Thymus (tissue), 11 donors: ENCODE measurements around the gene NR2F2. TPM values are rescaled to one million over a fixed set of nuclear protein-coding genes. Genes with fewer than 3 reads are reported as not detected.

Experiments used
- DNase-seq, 9 donors: peaks; one replicate each; pipeline ENCODE4 v3.0.0-alpha.2; 2013; ENCODE audit warnings: low spot score in 9 of 9, low read depth in 6 of 9, missing footprints in 1 of 9
- H3K27ac ChIP-seq, 2 donors: one replicate each; pipeline ENCODE4 v1.5.1; 2013; ENCODE audit warnings: control low read depth in 1 of 2, low read depth in 1 of 2, low read length in 1 of 2, mild to moderate bottlenecking in 1 of 2, moderate library complexity in 1 of 2
- H3K27me3 ChIP-seq, 2 donors: one replicate each; pipeline ENCODE4 v1.5.1; 2013; ENCODE audit warnings: low read length in 1 of 2; ENCODE audit not compliant: control insufficient read depth in 2 of 2, insufficient read depth in 1 of 2
- H3K36me3 ChIP-seq, 2 donors: one replicate each; pipeline ENCODE4 v1.5.1; 2013; ENCODE audit warnings: low read length in 1 of 2, mild to moderate bottlenecking in 1 of 2, moderate library complexity in 1 of 2; ENCODE audit not compliant: control insufficient read depth in 2 of 2, insufficient read depth in 2 of 2
- H3K4me1 ChIP-seq, 2 donors: one replicate each; pipeline ENCODE4 v1.5.1; 2013; ENCODE audit warnings: low read length in 2 of 2; ENCODE audit not compliant: control insufficient read depth in 2 of 2, insufficient read depth in 2 of 2
- H3K4me3 ChIP-seq, 2 donors: one replicate each; pipeline ENCODE4 v1.5.1; 2013; ENCODE audit warnings: low read length in 2 of 2, control low read depth in 1 of 2, mild to moderate bottlenecking in 1 of 2
- H3K9me3 ChIP-seq, 2 donors: one replicate each; pipeline ENCODE4 v1.5.1; 2013; ENCODE audit warnings: low read length in 1 of 2, mild to moderate bottlenecking in 1 of 2; ENCODE audit not compliant: control insufficient read depth in 2 of 2, insufficient read depth in 1 of 2
- WGBS: extraction: QIAGEN DNeasy Blood & Tissue Kit; methylation state at CpG from one replicate; pipeline ENCODE4 v1.1.7; 2013; 5-methylcytosine and 5-hydroxymethylcytosine counted together
- polyA plus RNA-seq: library from polyadenylated mRNA; stranded (reverse); fragments of 200-250 nt; gene quantifications from one replicate; pipeline ENCODE4 v1.2.3, GENCODE V29; 2013
- total RNA-seq: library from RNA; stranded (reverse); fragments of 120-200 nt; gene quantifications from one replicate; pipeline ENCODE4 v1.2.4, GENCODE V29; 2013
- donor health status: healthy.

NR2F2 gene
- total and polyA plus RNA-seq, 2 donors, result 2.0 to 11.9 TPM

GRCh38 chr15:96334017-96334704 lies 3.7 kb downstream of the NR2F2 start:
- H3K36me3 ChIP-seq, result no peaks in the 10 kb centered on the region
- peaks cover 2 to 9% of the 10 kb centered on the region in 2 donors for H3K4me1 ChIP-seq
- WGBS, result 18% methylated on average over 49 of the region's 49 CpGs
- no peak overlapping the region for H3K27ac ChIP-seq
- H3K9me3 ChIP-seq, result peaks cover 2 to 10% of the 10 kb centered on the region in 2 donors
- no peak for DNase-seq
- peak overlapping the region; percentile 38 to 42 for H3K4me3 ChIP-seq
- peaks cover 81 to 95% of the 10 kb centered on the region in 2 donors for H3K27me3 ChIP-seq

DNA sequence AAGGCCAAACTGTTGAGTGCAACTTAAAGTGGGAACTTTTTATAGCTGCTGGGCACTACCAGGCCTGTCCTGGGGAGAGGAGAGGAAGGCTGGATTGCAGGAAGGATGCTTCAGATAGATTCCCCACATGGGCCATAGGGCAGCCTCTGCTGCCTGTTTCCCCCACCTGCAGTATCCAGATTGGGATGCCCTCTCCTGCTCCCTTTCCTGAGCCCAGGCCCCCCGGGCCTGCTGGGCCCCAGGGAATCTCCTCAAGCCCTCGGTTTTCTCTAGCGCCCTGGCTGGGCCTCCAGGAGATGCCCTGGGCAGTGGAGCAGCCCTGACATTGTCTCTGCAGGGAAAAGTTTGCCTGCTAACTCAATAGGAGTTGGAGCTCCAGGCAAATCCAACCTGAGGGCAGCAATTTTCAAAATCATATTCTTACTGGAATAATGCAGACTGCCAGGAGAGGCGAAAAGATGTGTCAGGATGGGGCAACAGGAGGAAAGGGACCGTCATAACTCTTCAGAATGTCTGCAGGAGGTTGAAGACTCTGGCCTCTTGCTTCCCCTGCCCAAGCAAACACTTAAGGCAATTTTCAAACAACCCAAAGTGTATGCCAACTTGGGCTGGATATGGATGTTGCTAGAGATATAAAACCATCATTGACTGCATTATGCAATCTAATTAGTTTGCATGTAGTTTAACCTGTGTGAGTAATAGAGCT lies 4.4 kb downstream of the NR2F2 start:
- peak overlapping the region; percentile 12 to 38 for H3K4me3 ChIP-seq
- H3K27me3 ChIP-seq, result peaks cover 81 to 95% of the 10 kb centered on the region in 2 donors
- H3K4me1 ChIP-seq, result peaks cover 2 to 9% of the 10 kb centered on the region in 2 donors
- no peak overlapping the region for H3K27ac ChIP-seq
- H3K36me3 ChIP-seq, result no peaks in the 10 kb centered on the region
- 46% methylated on average over 5 of the region's 5 CpGs for WGBS
- H3K9me3 ChIP-seq, result peaks cover 2 to 10% of the 10 kb centered on the region in 2 donors
- DNase-seq, result no peak

- DNase-seq, result no peak
- Histone ChIP-seq H3K27ac (peak overlapping the region in 1 of 2 donors; percentile 26), H3K4me1 (peaks cover 2 to 7% of the 10 kb centered on the region in 2 donors), H3K27me3 (peaks cover 80 to 96% of the 10 kb centered on the region in 2 donors), H3K36me3 (no peaks in the 10 kb centered on the region), H3K4me3 (peak overlapping the region in 1 of 2 donors; percentile 16), H3K9me3 (peaks cover 2 to 10% of the 10 kb centered on the region in 2 donors)
- 9% methylated on average over 6 of the region's 6 CpGs for WGBS
Measured at GRCh38 chr15:96335411-96336024, 5.0 kb downstream of the NR2F2 start.

DNA sequence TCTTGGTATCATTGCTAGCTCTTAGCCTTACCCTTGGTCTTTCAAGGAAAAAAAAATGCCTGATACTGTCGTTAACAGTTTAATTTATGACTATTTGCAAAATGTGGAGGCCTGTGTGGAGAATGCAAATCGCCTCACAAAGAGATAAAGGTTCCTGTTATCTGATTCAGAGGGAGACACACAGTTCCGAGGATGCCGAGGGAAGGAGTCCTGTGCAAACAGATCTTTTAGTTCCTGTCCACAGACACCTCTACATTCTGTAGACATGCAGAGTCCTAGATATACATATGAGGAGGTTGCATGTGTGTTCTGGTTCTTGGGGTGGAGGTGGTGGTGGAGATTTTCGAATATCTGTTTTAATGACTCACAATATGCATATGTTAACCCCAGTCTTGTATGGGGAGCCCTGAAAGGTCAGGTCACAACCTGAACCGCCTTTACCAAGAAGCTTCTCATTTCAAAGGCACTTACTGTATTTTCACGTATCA lies 5.7 kb downstream of the NR2F2 start:
- WGBS, result 13% methylated on average over 7 of the region's 7 CpGs
- no peak for DNase-seq
- Histone ChIP-seq H3K9me3 (peaks cover 4 to 10% of the 10 kb centered on the region in 2 donors), H3K4me3 (peak overlapping the region; percentile 9 to 18), H3K4me1 (peaks cover 2 to 7% of the 10 kb centered on the region in 2 donors), H3K27ac (no peak overlapping the region), H3K36me3 (no peaks in the 10 kb centered on the region), H3K27me3 (peaks cover 81 to 98% of the 10 kb centered on the region in 2 donors)

DNA sequence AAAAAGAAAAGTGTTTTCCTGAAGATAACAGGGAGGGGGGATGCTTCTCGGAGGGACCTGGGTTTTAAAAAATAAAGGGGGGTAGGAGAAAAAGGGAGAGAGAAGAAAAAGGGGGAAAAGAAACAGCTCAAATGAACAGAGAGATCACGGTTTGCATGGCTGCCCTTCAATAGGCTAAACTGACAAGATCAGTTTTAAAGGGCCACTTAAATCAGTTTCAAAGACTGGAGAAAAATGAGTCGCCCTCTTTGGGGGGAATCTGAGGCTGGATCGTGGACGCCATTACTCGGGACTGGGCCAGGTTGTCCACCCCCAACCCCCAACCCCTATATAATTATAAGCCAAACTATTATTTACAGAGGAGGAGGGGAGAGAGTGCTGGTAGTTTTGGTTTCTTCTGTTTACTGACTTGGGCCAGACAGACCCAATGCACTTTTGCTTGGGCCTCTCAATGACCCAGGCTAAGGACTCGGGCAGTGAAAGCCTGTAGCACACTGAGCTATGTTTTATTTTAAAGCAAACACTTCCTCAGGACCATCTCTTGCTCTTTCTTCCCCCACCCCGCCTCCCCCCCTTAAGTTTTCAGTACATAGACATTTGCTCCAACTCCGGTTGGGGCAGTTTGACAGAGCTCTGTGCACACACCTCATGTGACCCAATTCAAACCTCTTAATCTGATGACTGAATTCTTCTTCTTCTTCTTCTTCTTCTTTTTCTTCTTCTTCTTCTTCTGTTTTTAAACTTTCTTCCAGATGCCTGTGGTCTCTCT lies 6.3 kb downstream of the NR2F2 start:
- H3K27me3 ChIP-seq, result peaks cover 81 to 99% of the 10 kb centered on the region in 2 donors
- H3K9me3 ChIP-seq, result peaks cover 4 to 10% of the 10 kb centered on the region in 2 donors
- H3K4me3 ChIP-seq, result peak overlapping the region; percentile 9 to 27
- 20% methylated on average over 9 of the region's 9 CpGs for WGBS
- H3K4me1 ChIP-seq, result peaks cover 0 to 3% of the 10 kb centered on the region in 2 donors
- no peak overlapping the region for H3K27ac ChIP-seq
- no peak for DNase-seq
- no peaks in the 10 kb centered on the region for H3K36me3 ChIP-seq

DNA sequence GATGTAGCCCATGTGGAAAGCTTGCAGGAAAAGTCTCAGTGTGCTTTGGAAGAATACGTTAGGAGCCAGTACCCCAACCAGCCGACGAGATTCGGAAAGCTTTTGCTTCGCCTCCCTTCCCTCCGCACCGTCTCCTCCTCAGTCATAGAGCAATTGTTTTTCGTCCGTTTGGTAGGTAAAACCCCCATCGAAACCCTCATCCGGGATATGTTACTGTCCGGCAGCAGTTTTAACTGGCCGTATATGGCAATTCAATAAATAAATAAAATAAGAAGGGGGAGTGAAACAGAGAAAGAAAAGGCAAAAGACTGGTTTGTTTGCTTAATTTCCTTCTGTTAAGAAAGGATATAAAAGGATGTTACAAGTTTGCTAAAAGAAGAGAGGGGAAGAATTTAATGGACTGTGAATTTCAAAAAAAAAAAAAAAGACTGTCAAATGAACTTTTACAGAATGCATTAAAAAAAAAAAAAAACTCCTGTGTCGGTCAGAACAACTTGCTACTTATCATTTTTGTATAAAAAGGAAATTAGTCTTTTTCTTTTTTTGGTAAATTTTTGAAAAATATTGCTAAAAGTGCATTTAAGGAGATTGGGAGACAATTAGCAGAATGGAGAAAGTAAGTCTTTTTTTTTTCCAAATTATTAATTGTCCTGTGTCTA lies 7.0 kb downstream of the NR2F2 start:
- 8% methylated on average over 14 of the region's 14 CpGs for WGBS
- Histone ChIP-seq H3K27ac (no peak overlapping the region), H3K9me3 (peaks cover 4 to 10% of the 10 kb centered on the region in 2 donors), H3K4me3 (peak overlapping the region in 1 of 2 donors; percentile 27), H3K4me1 (peaks cover 0 to under 1% of the 10 kb centered on the region in 2 donors), H3K27me3 (peaks cover 81 to 99% of the 10 kb centered on the region in 2 donors), H3K36me3 (no peaks in the 10 kb centered on the region)
- no peak for DNase-seq

- Histone ChIP-seq H3K36me3 (no peaks in the 10 kb centered on the region), H3K27me3 (peaks cover 81 to 99% of the 10 kb centered on the region in 2 donors), H3K9me3 (peaks cover 4 to 7% of the 10 kb centered on the region in 2 donors), H3K4me1 (no peaks in the 10 kb centered on the region), H3K27ac (no peak overlapping the region), H3K4me3 (no peak overlapping the region)
- no peak for DNase-seq
- WGBS, result 39% methylated on average over 5 of the region's 5 CpGs
Measured at GRCh38 chr15:96338074-96338765, 7.7 kb downstream of the NR2F2 start.
